ENCODE results near the gene KRTAP2-1.

DNA sequence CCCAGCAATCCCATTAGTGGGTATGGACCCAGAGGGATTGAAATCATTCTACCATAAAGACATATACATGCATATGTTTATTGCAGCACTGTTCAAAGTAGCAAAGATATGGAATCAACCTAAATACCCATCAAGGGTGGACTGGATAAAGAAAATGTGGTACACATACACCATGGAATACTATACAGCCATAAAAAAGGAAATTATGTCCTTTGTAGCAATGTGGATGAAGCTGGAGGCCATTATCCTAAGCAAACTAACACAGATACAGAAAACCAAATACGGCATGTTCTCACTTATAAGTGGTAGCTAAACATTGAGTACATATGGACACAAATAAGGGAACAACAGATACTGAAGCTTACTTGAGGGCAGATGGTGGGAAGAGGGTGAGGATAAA, 10.4 kb upstream of the KRTAP2-1 start:
- no peak for TF ChIP-seq EZH2phosphoT487 (IDR thresholded peaks at IDR 0.05; ENCODE audit: low read depth)
- TF ChIP-seq, protein P1, sequence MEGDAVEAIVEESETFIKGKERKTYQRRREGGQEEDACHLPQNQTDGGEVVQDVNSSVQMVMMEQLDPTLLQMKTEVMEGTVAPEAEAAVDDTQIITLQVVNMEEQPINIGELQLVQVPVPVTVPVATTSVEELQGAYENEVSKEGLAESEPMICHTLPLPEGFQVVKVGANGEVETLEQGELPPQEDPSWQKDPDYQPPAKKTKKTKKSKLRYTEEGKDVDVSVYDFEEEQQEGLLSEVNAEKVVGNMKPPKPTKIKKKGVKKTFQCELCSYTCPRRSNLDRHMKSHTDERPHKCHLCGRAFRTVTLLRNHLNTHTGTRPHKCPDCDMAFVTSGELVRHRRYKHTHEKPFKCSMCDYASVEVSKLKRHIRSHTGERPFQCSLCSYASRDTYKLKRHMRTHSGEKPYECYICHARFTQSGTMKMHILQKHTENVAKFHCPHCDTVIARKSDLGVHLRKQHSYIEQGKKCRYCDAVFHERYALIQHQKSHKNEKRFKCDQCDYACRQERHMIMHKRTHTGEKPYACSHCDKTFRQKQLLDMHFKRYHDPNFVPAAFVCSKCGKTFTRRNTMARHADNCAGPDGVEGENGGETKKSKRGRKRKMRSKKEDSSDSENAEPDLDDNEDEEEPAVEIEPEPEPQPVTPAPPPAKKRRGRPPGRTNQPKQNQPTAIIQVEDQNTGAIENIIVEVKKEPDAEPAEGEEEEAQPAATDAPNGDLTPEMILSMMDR (IDR thresholded peaks at IDR 0.05; ENCODE audit: low read depth, low read length): no peak

Data from OCI-LY3 (cell line).